Upper lobe of left lung (tissue), 6 donors: ENCODE measurements around the gene NDUFS5. TPM values are rescaled to one million over a fixed set of nuclear protein-coding genes. Genes with fewer than 3 reads are reported as not detected.
"Not testable (repeated sequence)": the region's sequence is repeated elsewhere in the genome, so short reads cannot be mapped to it uniquely, and the experiment has no call there.

Experiments
- ATAC-seq, 2 donors: fragments of 200-7000 bp; cut with Tn5 transposase; one replicate each; pipeline ENCODE4 v1.9.1; 2022; ENCODE audit warnings: mild to moderate bottlenecking in 2 of 2, moderate library complexity in 2 of 2; ENCODE audit not compliant: low FRiP score in 2 of 2
- DNase-seq, 2 donors: peaks; one replicate each; pipeline ENCODE4 v3.0.0-alpha.2; 2019 to 2020
- H3K27ac ChIP-seq, 4 donors: fragments of 200-600 bp; sonication (generic); one replicate each; pipeline ENCODE4 v1.5.1; 2016 to 2019
- H3K27me3 ChIP-seq, 4 donors: fragments of 200-600 bp; sonication (generic); one replicate each; pipeline ENCODE4 v1.5.1; 2017 to 2019
- H3K36me3 ChIP-seq, 4 donors: fragments of 200-600 bp; sonication (generic); one replicate each; pipeline ENCODE4 v1.5.1; 2016 to 2019
- H3K4me1 ChIP-seq, 4 donors: fragments of 200-600 bp; sonication (generic); one replicate each; pipeline ENCODE4 v1.5.1; 2018 to 2019
- H3K4me3 ChIP-seq, 4 donors: fragments of 200-600 bp; sonication (generic); one replicate each; pipeline ENCODE4 v1.5.1; 2017 to 2019; ENCODE audit warnings: mild to moderate bottlenecking in 2 of 4, moderate library complexity in 1 of 4
- H3K9me3 ChIP-seq, 4 donors: fragments of 200-600 bp; sonication (generic); one replicate each; pipeline ENCODE4 v1.5.1; 2018 to 2019
- EP300 ChIP-seq, 4 donors: sonication (generic); formaldehyde crosslinking; IDR thresholded peaks; one replicate each; pipeline ENCODE4 v1.5.1; 2017; ENCODE audit warnings: antibody characterized with exemption in 4 of 4, control low read depth in 2 of 4
- POLR2A ChIP-seq, 4 donors: fragments of 450-650 bp; IDR thresholded peaks; one replicate each; pipeline ENCODE4 v1.5.1; 2016 to 2017; ENCODE audit warnings: antibody characterized with exemption in 4 of 4, mild to moderate bottlenecking in 2 of 4
- POLR2AphosphoS5 ChIP-seq, 2 donors: sonication (generic); formaldehyde crosslinking; IDR thresholded peaks; one replicate each; pipeline ENCODE4 v1.5.1; 2017; ENCODE audit warnings: antibody characterized with exemption in 2 of 2
- WGBS, 2 donors: methylation state at CpG; one replicate each; pipeline ENCODE4 v1.1.5; 2017 to 2018; 5-methylcytosine and 5-hydroxymethylcytosine counted together
- total RNA-seq, 6 donors: library from RNA; depleted of rRNA in 4 of 6; stranded (reverse); fragments of >200 nt in 4 of 6; gene quantifications; one replicate each; pipeline versions ENCODE4 v1.1.0 to v1.2.1, GENCODE V29; 2016 to 2021
- TF ChIP-seq, protein P1 (sequence below), 6 experiments: fragments of 450-650 bp in 4 of 6; fragments of 200-600 bp in 2 of 6; sonication (generic) in 2 of 6; IDR thresholded peaks; one replicate each; pipeline ENCODE4 v1.5.1; 2016 to 2019; ENCODE audit warnings: antibody characterized with exemption in 6 of 6
- donor health status: DM: no; HTN: no; CAD: no; lungs with moderate emphysema.
- donor health status: DM: no; HTN: yes; CAD: no; lungs with severe emphysema.

NDUFS5 gene
- total RNA-seq, 6 donors from 2014 or later: 108 to 250 (median 166) TPM

DNA sequence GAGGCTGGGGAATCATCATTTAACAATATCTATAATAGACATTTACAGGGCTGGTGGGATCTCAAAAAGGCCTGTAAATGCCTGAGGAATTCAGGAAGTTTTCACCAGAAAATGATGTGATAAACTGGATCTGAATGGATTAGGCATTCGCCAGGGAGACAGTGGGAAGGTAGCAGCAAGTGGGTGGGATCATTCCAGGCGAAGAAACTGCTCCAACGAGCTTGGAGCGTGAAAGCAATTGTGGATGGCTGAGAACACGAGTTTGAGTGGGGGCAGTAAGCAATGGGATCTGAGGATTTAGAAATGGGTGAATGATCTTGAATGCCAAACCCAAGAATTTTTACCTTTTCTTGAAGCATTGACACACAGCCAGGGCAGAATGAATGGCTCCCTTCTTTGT is 8.9 kb upstream of the NDUFS5 start:
- DNase-seq (no peak), ATAC-seq (no peak)
- Histone ChIP-seq H3K36me3 (peaks cover 0 to 8% (median under 1%) of the 10 kb centered on the region in 4 donors), H3K27me3 (no peaks in the 10 kb centered on the region), H3K9me3 (no peaks in the 10 kb centered on the region), H3K27ac (no peak overlapping the region), H3K4me1 (no peaks in the 10 kb centered on the region), H3K4me3 (no peak overlapping the region)
- TF ChIP-seq POLR2A (IDR thresholded peaks at IDR 0.05) (no peak), EP300 (IDR thresholded peaks at IDR 0.05) (no peak), POLR2AphosphoS5 (IDR thresholded peaks at IDR 0.05) (no peak)
- TF ChIP-seq, protein P1, sequence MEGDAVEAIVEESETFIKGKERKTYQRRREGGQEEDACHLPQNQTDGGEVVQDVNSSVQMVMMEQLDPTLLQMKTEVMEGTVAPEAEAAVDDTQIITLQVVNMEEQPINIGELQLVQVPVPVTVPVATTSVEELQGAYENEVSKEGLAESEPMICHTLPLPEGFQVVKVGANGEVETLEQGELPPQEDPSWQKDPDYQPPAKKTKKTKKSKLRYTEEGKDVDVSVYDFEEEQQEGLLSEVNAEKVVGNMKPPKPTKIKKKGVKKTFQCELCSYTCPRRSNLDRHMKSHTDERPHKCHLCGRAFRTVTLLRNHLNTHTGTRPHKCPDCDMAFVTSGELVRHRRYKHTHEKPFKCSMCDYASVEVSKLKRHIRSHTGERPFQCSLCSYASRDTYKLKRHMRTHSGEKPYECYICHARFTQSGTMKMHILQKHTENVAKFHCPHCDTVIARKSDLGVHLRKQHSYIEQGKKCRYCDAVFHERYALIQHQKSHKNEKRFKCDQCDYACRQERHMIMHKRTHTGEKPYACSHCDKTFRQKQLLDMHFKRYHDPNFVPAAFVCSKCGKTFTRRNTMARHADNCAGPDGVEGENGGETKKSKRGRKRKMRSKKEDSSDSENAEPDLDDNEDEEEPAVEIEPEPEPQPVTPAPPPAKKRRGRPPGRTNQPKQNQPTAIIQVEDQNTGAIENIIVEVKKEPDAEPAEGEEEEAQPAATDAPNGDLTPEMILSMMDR (IDR thresholded peaks at IDR 0.05): no peak
- 79 to 83% methylated on average over 5 of the region's 5 CpGs for WGBS, 2 donors

DNA sequence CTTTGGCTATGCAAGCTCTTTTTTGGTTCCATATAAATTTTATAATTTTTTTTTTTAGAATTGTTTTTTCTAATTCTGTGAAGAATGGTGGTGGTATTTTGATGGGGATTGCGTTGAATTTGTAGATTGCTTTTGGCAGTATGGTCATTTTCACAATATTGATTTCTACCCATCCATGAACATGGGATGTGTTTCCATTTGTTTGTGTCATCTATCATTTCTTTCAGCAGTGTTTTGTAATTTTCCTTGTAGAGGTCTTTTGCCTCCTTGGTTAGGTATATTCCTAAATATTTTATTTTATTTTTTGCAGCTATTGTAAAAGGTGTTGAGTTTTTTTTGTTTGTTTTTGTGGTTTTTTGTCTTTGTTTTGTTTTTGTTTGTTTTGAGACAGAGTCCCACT is 5.7 kb upstream of the NDUFS5 start:
- H3K4me3 ChIP-seq, ATAC-seq, H3K36me3 ChIP-seq, DNase-seq, H3K27me3 ChIP-seq, H3K27ac ChIP-seq, H3K4me1 ChIP-seq, H3K9me3 ChIP-seq: not testable (repeated sequence)
- WGBS, 2 donors: 86 to 92% methylated on average over 1 of the region's 1 CpG

DNA sequence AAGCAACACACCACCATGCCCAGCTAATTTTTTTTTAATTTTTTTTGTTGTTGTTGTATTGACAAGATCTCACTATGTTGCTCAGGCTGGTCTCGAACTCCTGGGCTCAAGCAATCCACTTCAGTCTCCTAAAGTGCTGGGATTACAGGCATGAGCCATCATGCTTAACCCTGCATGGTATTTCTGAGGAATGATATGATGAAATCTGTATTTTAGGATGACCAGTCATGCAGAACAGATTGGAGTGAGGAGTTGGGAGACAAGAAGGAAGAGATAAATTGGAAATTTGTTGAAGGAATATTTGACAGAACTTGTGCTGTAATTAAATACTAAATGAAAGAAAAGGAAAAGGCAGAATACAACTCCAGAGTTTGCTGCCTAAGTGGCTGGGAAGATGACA is 4.7 kb upstream of the NDUFS5 start:
- no peak for ATAC-seq
- DNase-seq: no peak
- Histone ChIP-seq H3K27ac (no peak overlapping the region), H3K4me3 (no peak overlapping the region), H3K4me1 (peaks cover 0 to 8% (median 5%) of the 10 kb centered on the region in 4 donors), H3K27me3 (no peaks in the 10 kb centered on the region), H3K9me3 (no peaks in the 10 kb centered on the region), H3K36me3 (no peaks in the 10 kb centered on the region)
- TF ChIP-seq EP300 (IDR thresholded peaks at IDR 0.05) (no peak), POLR2AphosphoS5 (IDR thresholded peaks at IDR 0.05) (no peak), POLR2A (IDR thresholded peaks at IDR 0.05) (no peak)
- TF ChIP-seq, protein P1 (IDR thresholded peaks at IDR 0.05): no peak
- 60 to 65% methylated on average over 1 of the region's 1 CpG for WGBS, 2 donors

DNA sequence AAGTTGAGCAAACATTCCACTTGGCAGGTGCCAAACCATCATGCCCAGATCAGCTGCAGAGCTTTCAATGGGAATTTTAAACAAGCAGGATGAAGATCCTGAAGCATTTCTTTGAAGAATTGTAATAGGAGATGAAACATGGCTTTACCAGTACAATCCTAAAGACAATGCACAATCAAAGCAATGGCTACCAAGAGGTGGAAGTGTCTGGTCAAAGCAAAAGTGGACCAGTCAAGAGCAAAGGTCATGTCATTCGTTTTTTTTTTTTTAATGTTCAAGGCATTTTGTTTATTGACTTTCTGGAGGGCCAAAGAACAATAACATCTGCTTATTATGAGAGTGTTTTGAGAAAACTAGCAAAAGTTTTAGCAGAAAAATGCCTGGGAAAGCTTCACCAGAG is 3.0 kb upstream of the NDUFS5 start:
- 43 to 79% methylated on average over 1 of the region's 1 CpG for WGBS, 2 donors
- Histone ChIP-seq H3K27ac (no peak overlapping the region), H3K4me1 (peaks cover 6 to 15% (median 11%) of the 10 kb centered on the region in 4 donors)

DNA sequence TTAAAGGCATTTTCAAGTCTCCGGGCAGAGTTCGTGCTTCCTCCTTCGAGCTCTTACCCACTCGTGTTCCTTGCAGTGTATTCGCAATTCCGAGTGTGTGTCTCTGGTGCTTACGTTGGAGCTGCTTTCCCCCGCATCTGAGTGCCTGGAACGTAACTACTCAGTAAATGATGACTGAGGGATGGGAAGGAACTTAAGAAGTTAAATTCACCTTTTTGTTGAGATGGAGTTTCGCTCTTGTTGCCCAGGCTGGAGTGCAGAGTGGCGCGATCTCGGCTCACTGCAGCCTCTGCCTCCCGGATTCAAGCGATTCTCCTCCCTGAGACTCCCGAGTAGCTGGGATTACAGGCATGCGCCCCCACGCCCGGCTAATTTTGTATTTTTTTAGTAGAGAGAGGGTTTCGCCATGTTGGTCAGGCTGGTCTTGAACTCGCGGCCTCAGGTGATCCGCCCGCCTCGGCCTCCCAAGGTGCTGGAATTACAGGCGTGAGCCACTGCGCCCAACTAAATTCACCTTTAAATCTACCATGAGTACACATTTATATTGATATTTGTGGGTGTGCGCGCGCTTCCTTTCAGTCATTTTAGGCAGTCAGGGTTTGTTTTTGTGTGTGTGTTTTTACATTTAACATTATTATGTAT is 837 bp downstream of the NDUFS5 start:
- peak overlapping the region; percentile 44 to 79 (median 68) for H3K4me3 ChIP-seq
- H3K27me3 ChIP-seq: no peaks in the 10 kb centered on the region
- 34 to 35% methylated on average over 20 to 30 of the region's 30 CpGs for WGBS, 2 donors
- H3K27ac ChIP-seq: peak overlapping the region; percentile 86 to 94 (median 93)
- no peaks in the 10 kb centered on the region for H3K9me3 ChIP-seq
- peak in 1 of 2 donors; percentile 51 for DNase-seq
- H3K36me3 ChIP-seq: peaks cover 4 to 35% (median 33%) of the 10 kb centered on the region in 4 donors
- H3K4me1 ChIP-seq: peaks cover 10 to 15% (median 12%) of the 10 kb centered on the region in 4 donors
- no peak for ATAC-seq
- no peak for TF ChIP-seq EP300 (IDR thresholded peaks at IDR 0.05)
- no peak for TF ChIP-seq POLR2AphosphoS5 (IDR thresholded peaks at IDR 0.05)
- TF ChIP-seq, protein P1 (IDR thresholded peaks at IDR 0.05): no peak
- no peak for TF ChIP-seq POLR2A (IDR thresholded peaks at IDR 0.05)

More for the DNA sequence above, 3.0 kb upstream of the NDUFS5 start:
- H3K9me3 ChIP-seq: no peaks in the 10 kb centered on the region
- ATAC-seq (no peak), DNase-seq (no peak)
- H3K36me3 ChIP-seq: no peaks in the 10 kb centered on the region
- TF ChIP-seq POLR2A (IDR thresholded peaks at IDR 0.05) (no peak), POLR2AphosphoS5 (IDR thresholded peaks at IDR 0.05) (no peak), EP300 (IDR thresholded peaks at IDR 0.05) (no peak)
- TF ChIP-seq, protein P1 (IDR thresholded peaks at IDR 0.05): no peak
- no peak overlapping the region for H3K4me3 ChIP-seq
- H3K27me3 ChIP-seq: no peaks in the 10 kb centered on the region
